Measurements from ENCODE around the gene SCAMP1.
A peak's percentile ranks its signal among the peaks of the same experiment; 100 is the strongest.

SCAMP1 gene

DNA sequence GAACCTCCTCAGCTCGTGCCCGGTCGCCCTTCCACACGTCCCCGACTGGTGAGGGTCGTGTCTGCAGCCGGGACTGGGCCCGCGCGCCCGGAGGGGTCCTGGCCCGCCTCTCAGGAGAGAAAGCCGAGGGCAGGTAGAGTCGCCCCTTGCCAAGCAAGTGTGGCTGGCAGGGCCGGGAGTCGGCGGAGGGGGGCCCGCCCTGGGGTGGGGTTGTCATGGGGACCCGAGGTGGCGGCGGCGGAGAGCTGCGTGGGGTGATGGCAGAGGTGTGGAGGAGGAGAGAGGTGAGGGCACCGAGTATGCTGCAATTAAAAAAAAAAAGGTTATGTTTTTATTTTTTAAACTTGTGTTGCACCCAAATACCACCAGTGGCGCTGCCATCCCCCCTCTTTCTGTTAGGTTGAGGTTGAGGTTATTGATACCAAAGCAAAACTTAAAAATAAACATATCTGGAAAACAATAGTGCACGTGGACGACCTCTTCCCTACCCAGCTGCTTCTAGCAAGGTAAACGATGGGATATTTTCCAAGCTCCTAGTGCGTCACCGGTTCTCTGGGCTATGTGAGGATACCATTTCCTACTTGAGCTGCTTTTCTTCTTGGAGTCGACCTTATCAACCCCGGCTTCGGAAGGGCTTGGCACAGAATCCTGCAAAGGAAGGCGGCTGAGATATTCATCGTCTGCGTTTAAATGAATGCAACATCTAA, 660 bp downstream of the SCAMP1 start:
- Histone ChIP-seq H3K4me1 (ENCODE audit: control insufficient read depth, insufficient read depth, low read length, unreplicated experiment) (peaks cover 21% of the 10 kb centered on the region), H3K36me3 (ENCODE audit: insufficient read depth, low read length) (no peaks in the 10 kb centered on the region; the same call in 1 of the 2 replicates), H3K27ac (ENCODE audit: low read depth, low read length) (peak overlapping the region; percentile 95; the same call in 1 of the 2 replicates), H3K4me3 (ENCODE audit: low read depth, low read length) (peak overlapping the region; percentile 100), H3K79me2 (ENCODE audit: control insufficient read depth, insufficient read depth, low read length, unreplicated experiment) (peaks cover 52% of the 10 kb centered on the region), H3K27me3 (ENCODE audit: insufficient read depth, low read length) (no peaks in the 10 kb centered on the region), H2AFZ (ENCODE audit: low read length, unreplicated experiment) (peak overlapping the region; percentile 100)

DNA sequence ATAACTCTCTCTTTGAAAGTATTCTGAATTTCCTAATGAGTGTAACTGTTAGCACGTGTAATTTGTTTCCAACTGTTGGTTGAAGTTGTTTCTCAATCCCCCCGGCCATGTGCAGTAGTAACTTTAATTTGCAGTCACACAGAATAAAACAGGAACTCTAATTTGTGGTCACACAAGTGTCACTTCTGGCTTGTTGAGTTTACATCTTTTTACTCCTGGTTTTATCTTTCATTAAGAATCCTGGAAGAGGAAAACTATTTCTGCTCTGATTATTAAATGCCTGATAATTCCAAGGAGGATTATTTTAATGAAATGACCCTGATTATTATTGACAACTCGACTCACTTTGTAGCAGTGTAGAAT, 1.2 kb downstream of the SCAMP1 start:
- Histone ChIP-seq H3K27me3 (ENCODE audit: insufficient read depth, low read length) (no peaks in the 10 kb centered on the region), H3K27ac (ENCODE audit: low read depth, low read length) (peak overlapping the region; percentile 95; the same call in 1 of the 2 replicates), H3K4me1 (ENCODE audit: control insufficient read depth, insufficient read depth, low read length, unreplicated experiment) (peaks cover 21% of the 10 kb centered on the region), H3K4me3 (ENCODE audit: low read depth, low read length) (peak overlapping the region; percentile 100), H3K79me2 (ENCODE audit: control insufficient read depth, insufficient read depth, low read length, unreplicated experiment) (peaks cover 57% of the 10 kb centered on the region), H3K36me3 (ENCODE audit: insufficient read depth, low read length) (no peaks in the 10 kb centered on the region; the same call in 1 of the 2 replicates), H2AFZ (ENCODE audit: low read length, unreplicated experiment) (peak overlapping the region; percentile 100)

DNA sequence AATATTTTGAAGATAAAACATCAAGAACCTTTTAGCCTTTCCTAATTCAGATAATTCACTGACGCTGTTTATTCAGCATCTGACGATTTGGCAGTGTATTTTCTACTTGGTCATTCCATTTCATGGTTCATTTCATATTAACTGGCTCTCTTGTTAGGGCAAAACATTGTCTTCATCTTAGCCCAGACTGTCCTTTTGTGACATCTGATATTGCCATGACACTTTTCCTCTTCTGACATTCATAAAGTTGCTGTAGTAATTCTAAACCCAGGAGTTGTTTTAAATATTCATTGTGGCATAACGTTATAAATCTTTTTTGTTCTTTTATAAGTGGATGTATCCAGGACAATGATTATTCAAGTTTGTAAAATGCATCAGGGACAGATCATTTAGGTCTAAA, 1.8 kb downstream of the SCAMP1 start:
- Histone ChIP-seq H3K4me1 (ENCODE audit: control insufficient read depth, insufficient read depth, low read length, unreplicated experiment) (peaks cover 21% of the 10 kb centered on the region), H3K27me3 (ENCODE audit: insufficient read depth, low read length) (no peaks in the 10 kb centered on the region), H3K36me3 (ENCODE audit: insufficient read depth, low read length) (no peaks in the 10 kb centered on the region; the same call in 1 of the 2 replicates), H3K79me2 (ENCODE audit: control insufficient read depth, insufficient read depth, low read length, unreplicated experiment) (peaks cover 61% of the 10 kb centered on the region), H3K4me3 (ENCODE audit: low read depth, low read length) (peak overlapping the region; percentile 100), H3K27ac (ENCODE audit: low read depth, low read length) (no peak overlapping the region), H2AFZ (ENCODE audit: low read length, unreplicated experiment) (peak overlapping the region; percentile 100)

DNA sequence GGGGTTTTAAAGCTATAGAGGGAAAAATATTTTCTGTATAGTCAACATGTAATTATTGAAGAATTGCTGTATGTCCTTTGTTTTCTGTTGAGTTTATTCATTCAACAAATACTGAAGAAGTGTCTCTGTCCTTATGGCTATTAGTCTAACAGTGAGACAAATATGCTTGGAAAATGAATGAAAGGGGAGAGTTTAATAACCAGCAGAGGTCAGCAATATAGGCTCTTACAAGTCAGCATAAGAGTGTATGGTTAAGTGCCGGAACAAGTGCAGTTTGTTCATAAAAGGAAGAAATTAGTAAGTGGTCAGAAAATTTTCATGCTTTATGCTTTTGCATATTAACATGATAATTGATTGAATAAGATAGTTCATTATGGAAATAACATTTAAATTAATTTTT, 3.6 kb downstream of the SCAMP1 start:
- Histone ChIP-seq H3K27ac (ENCODE audit: low read depth, low read length) (no peak overlapping the region), H2AFZ (ENCODE audit: low read length, unreplicated experiment) (no peak overlapping the region), H3K27me3 (ENCODE audit: insufficient read depth, low read length) (no peaks in the 10 kb centered on the region), H3K36me3 (ENCODE audit: insufficient read depth, low read length) (no peaks in the 10 kb centered on the region), H3K4me3 (ENCODE audit: low read depth, low read length) (no peak overlapping the region), H3K4me1 (ENCODE audit: control insufficient read depth, insufficient read depth, low read length, unreplicated experiment) (peaks cover 13% of the 10 kb centered on the region), H3K79me2 (ENCODE audit: control insufficient read depth, insufficient read depth, low read length, unreplicated experiment) (peaks cover 67% of the 10 kb centered on the region)

DNA sequence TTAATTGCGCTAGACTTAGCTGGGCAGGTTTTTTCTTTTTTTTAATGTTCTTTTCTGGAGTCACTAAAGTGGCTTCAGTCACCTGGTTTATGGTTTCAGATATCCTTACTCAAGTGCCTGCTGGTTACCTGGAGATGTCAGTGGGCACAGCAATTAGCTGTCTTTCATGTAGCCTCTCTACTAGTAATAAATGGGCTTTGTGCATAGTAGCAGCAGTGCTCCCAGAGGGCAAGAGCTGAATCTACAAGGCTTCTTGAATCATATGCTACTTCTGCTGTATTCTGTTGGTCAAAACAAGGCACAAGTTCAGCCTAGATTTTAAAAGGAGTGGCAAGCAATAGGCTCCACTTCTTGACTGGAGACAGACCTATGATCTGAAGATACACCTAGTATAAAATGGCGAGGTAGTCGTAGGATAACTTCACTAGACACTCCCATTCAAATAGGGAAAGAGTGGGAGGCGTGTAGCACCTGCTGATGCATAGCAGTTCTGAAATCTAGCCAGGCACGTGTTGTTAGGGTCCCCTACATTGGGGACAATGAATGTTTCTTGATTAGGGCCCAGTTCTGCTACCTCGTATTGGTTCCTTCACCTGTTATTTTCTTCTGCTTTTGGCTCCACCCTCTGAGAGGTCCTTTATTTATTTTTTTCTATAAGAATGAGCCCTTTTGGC, 7.0 kb downstream of the SCAMP1 start:
- H3K36me3 ChIP-seq (ENCODE audit: insufficient read depth, low read length) = no peaks in the 10 kb centered on the region
- peaks cover 60% of the 10 kb centered on the region for H3K79me2 ChIP-seq (ENCODE audit: control insufficient read depth, insufficient read depth, low read length, unreplicated experiment)
- no peak overlapping the region for H2AFZ ChIP-seq (ENCODE audit: low read length, unreplicated experiment)
- H3K4me3 ChIP-seq (ENCODE audit: low read depth, low read length) = no peak overlapping the region
- H3K27ac ChIP-seq (ENCODE audit: low read depth, low read length) = no peak overlapping the region
- H3K27me3 ChIP-seq (ENCODE audit: insufficient read depth, low read length) = no peaks in the 10 kb centered on the region
- peaks cover under 1% of the 10 kb centered on the region for H3K4me1 ChIP-seq (ENCODE audit: control insufficient read depth, insufficient read depth, low read length, unreplicated experiment)

DNA sequence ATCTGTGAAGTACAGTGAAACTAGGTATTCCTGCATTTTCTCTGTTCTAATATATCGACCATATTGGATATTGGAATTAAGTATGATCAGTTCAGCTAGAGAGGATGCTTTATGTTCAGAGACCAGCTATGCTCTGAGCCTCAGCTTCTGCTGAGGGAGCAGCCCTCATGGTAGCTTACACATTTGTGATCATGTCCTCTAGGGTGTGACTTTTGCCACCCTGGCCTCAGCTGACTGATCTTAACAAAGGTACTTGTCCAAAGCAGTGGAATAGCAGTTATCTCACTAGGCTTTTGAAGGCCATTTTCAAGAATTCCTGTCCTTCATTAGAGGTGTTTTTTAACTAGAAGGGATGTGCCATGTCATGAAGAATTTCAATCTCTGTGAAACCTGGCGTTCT, 9.3 kb downstream of the SCAMP1 start:
- Histone ChIP-seq H3K4me1 (ENCODE audit: control insufficient read depth, insufficient read depth, low read length, unreplicated experiment) (no peaks in the 10 kb centered on the region), H3K79me2 (ENCODE audit: control insufficient read depth, insufficient read depth, low read length, unreplicated experiment) (peaks cover 60% of the 10 kb centered on the region), H3K27me3 (ENCODE audit: insufficient read depth, low read length) (no peaks in the 10 kb centered on the region), H2AFZ (ENCODE audit: low read length, unreplicated experiment) (no peak overlapping the region), H3K27ac (ENCODE audit: low read depth, low read length) (no peak overlapping the region), H3K36me3 (ENCODE audit: insufficient read depth, low read length) (0 out of 2 replicates have a peak, but pooled peaks cover 3% of the 10 kb centered on the region), H3K4me3 (ENCODE audit: low read depth, low read length) (no peak overlapping the region)

DNA sequence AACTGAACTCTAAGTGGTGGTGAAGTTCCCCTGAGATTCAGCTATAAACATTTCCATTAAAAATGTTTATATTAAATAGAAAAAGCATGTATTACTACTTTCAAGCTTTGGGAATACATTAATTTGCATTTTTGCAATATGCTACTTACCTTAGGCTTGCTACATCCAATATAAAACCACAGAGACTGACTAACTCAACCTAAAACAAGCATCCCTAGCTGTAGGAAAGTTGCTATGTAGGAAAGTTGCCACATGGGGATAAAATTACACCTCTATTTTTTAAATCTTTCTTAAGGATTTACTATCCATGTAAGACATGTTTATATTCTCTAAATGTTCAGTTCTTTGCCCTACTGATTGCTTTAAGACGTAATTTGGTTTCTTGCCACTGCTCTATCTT, 12.8 kb downstream of the SCAMP1 start:
- H2AFZ ChIP-seq (ENCODE audit: low read length, unreplicated experiment) = no peak overlapping the region
- peaks cover 46% of the 10 kb centered on the region for H3K79me2 ChIP-seq (ENCODE audit: control insufficient read depth, insufficient read depth, low read length, unreplicated experiment)
- H3K27ac ChIP-seq (ENCODE audit: low read depth, low read length) = no peak overlapping the region
- H3K36me3 ChIP-seq (ENCODE audit: insufficient read depth, low read length) = 0 out of 2 replicates have a peak, but pooled peaks cover 3% of the 10 kb centered on the region
- no peak overlapping the region for H3K4me3 ChIP-seq (ENCODE audit: low read depth, low read length)
- H3K27me3 ChIP-seq (ENCODE audit: insufficient read depth, low read length) = no peaks in the 10 kb centered on the region
- H3K4me1 ChIP-seq (ENCODE audit: control insufficient read depth, insufficient read depth, low read length, unreplicated experiment) = peaks cover 17% of the 10 kb centered on the region

DNA sequence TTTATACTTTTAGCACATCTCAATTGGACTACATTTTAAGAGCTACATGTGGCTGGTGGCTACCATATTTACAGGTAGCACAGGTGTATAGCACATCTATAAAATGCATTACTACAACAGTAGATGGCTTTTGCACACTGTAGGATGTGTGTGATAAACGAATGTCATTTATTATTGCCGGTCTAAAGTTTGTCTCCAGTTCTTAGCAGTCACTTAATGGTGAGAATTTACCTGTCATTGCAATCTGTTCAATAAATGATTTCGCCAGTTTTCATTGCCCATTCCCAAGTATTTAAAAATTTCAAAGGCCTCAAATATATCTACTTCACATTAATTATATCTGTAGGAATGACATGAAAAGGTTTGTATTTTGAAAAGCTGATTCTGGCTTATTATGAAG, 15.9 kb downstream of the SCAMP1 start:
- H3K27ac ChIP-seq (ENCODE audit: low read depth, low read length) = 0 out of 2 replicates have a peak overlapping the region, but pooled peaks have one; percentile 21
- H3K79me2 ChIP-seq (ENCODE audit: control insufficient read depth, insufficient read depth, low read length, unreplicated experiment) = peaks cover 24% of the 10 kb centered on the region
- no peaks in the 10 kb centered on the region for H3K27me3 ChIP-seq (ENCODE audit: insufficient read depth, low read length)
- H3K4me1 ChIP-seq (ENCODE audit: control insufficient read depth, insufficient read depth, low read length, unreplicated experiment) = peaks cover 17% of the 10 kb centered on the region
- H3K36me3 ChIP-seq (ENCODE audit: insufficient read depth, low read length) = 0 out of 2 replicates have a peak, but pooled peaks cover 3% of the 10 kb centered on the region
- no peak overlapping the region for H3K4me3 ChIP-seq (ENCODE audit: low read depth, low read length)
- H2AFZ ChIP-seq (ENCODE audit: low read length, unreplicated experiment) = no peak overlapping the region

DNA sequence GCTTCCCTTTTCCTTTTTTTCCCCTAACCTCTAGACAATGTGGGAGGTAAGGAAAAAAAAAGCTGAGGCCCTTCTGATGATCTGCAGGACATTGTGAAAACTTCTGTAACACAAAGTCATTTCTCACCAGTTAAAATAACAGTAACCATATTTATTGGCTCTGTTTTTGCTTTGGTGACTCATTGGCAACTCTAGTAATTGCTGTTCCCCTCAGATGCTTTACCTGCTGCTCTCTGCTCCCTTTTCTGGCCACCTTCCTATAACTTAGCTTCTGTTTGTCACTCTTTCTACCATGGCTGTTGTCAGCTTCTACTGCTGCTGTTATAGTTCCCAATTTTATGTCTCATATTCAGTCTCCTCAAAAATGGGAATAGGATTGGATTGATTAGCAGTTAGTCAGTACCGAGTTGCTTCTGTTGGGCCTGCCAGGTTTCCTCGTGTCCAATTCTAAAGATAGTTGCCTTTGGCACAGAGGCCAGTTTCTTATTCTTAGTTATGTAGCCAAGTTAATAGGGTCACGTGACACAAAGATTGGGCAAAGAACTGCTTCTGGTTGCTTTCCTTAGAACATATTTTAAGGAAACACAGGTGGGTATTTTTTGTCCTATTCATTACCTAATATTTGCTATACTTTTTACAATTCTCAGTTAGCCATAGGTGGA, 16.8 kb downstream of the SCAMP1 start:
- Histone ChIP-seq H2AFZ (ENCODE audit: low read length, unreplicated experiment) (no peak overlapping the region), H3K4me3 (ENCODE audit: low read depth, low read length) (no peak overlapping the region), H3K4me1 (ENCODE audit: control insufficient read depth, insufficient read depth, low read length, unreplicated experiment) (peaks cover 17% of the 10 kb centered on the region), H3K27ac (ENCODE audit: low read depth, low read length) (peak overlapping the region; percentile 21; the same call in 1 of the 2 replicates), H3K27me3 (ENCODE audit: insufficient read depth, low read length) (no peaks in the 10 kb centered on the region), H3K79me2 (ENCODE audit: control insufficient read depth, insufficient read depth, low read length, unreplicated experiment) (peaks cover 24% of the 10 kb centered on the region), H3K36me3 (ENCODE audit: insufficient read depth, low read length) (0 out of 2 replicates have a peak, but pooled peaks cover 3% of the 10 kb centered on the region)

DNA sequence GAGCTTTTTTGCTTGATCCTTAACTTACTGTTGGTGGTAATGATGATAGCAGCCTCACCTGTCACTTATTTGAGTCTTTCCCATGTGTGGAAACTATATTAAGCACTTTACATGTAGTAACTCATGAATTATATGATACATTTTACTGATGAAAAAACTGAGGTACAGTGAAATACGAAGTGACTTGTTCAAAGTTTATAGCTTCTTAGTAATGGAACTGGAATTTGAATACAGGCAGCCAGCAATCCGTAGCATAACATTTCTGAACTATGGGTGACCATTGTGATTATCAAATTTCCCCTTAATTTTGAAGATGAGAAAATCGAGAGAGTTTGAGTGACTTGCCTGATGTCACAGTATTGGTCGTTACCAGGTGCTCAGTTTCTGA, 17.3 kb downstream of the SCAMP1 start:
- Histone ChIP-seq H3K79me2 (ENCODE audit: control insufficient read depth, insufficient read depth, low read length, unreplicated experiment) (peaks cover 24% of the 10 kb centered on the region), H3K27ac (ENCODE audit: low read depth, low read length) (no peak overlapping the region), H3K27me3 (ENCODE audit: insufficient read depth, low read length) (no peaks in the 10 kb centered on the region), H3K36me3 (ENCODE audit: insufficient read depth, low read length) (0 out of 2 replicates have a peak, but pooled peaks cover 3% of the 10 kb centered on the region), H3K4me3 (ENCODE audit: low read depth, low read length) (no peak overlapping the region), H3K4me1 (ENCODE audit: control insufficient read depth, insufficient read depth, low read length, unreplicated experiment) (peaks cover 17% of the 10 kb centered on the region), H2AFZ (ENCODE audit: low read length, unreplicated experiment) (no peak overlapping the region)

Measured in ACC112 (cell line).